ENCODE results near the gene CCDC14.
"Not testable (repeated sequence)": the region's sequence is repeated elsewhere in the genome, so short reads cannot be mapped to it uniquely, and the experiment has no call there.

The CCDC14 gene

GRCh38 chr3:123980539-123980938, 19.5 kb upstream of the CCDC14 start:
- no peaks in the 10 kb centered on the region for H3K27me3 ChIP-seq (ENCODE audit: control insufficient read depth, insufficient read depth, low read length)
- H3K4me3 ChIP-seq (ENCODE audit: low read length), result peak overlapping the region; percentile 72
- H3K9ac ChIP-seq (ENCODE audit: low read length), result no peak overlapping the region
- no peak overlapping the region for H3K27ac ChIP-seq (ENCODE audit: low read depth, low read length)
- H3K4me1 ChIP-seq (ENCODE audit: control insufficient read depth, insufficient read depth, low read length), result no peaks in the 10 kb centered on the region
- H3K36me3 ChIP-seq (ENCODE audit: control insufficient read depth, insufficient read depth, low read length), result no peaks in the 10 kb centered on the region

DNA sequence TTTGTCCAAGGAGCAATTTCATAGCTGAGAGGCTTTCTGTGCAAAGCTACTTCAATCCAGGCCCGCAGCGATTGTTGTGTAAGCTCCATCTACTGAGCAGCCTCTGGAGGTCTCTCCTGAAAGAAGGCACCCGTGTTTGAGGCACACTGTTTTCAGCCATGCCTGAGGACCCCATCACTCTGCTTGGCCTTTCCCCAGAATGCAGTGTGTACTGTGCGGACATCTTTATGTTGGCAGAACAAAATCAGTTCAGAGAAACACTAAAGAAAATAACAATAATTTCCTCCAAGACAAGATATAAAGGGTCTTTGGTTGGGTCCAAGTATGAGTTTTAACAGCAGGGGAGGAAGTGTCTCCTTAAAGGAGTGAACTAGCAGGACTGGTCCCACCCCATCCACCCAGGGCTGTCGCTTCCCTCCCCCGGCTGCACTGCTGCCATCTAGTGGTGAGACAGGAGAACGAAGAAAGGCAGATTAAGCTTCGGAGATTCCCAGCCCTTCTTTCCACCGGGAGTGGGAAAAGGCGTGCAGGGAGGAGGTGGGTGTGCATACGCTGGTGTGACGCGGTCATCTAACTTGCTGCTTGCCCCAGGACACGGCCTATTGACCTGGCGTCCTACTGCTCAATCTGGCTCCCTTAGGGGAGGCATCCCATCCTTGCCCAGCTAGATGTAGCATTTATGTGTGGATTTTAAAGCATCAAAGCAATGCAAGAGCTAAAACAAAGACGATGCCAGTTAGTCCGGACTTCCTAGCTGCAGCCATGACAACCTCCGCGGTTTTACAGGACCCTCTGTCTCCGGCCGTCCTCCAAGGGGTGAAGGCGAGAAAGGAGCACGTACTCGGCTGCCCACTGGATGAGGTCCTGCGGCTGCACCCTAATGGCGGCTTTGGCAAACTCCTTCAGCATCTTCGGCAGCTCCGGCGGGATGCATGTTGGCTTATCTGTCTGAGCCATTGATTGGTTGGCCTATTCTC, 18.8 kb upstream of the CCDC14 start:
- not testable (repeated sequence) for H3K4me1 ChIP-seq (ENCODE audit: control insufficient read depth, insufficient read depth, low read length); H3K9ac ChIP-seq (ENCODE audit: low read length); H3K36me3 ChIP-seq (ENCODE audit: control insufficient read depth, insufficient read depth, low read length); H3K27ac ChIP-seq (ENCODE audit: low read depth, low read length); H3K27me3 ChIP-seq (ENCODE audit: control insufficient read depth, insufficient read depth, low read length)
- peak overlapping the region; percentile 72 for H3K4me3 ChIP-seq (ENCODE audit: low read length)

DNA sequence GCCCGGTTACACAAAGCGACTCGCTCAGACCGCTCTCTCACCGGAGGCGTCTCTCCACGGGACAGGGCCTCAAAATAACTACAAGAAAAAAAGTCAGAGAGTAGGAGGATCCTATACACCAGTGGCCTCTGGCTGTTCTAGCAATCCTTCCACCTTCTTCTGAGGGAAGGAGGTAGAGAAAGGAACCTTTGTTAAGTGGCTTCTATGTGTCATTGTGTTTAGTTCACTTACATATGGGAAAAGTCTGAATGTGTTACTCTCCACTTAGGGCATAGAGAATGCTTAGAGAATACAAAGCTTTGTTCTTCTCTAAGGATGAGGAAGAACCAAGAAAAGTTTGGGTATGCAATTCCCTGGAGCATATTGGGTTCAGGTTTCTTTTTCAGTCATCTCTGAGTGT, 15.9 kb upstream of the CCDC14 start:
- H3K4me3 ChIP-seq (ENCODE audit: low read length); H3K27ac ChIP-seq (ENCODE audit: low read depth, low read length); H3K4me1 ChIP-seq (ENCODE audit: control insufficient read depth, insufficient read depth, low read length); H3K36me3 ChIP-seq (ENCODE audit: control insufficient read depth, insufficient read depth, low read length); H3K27me3 ChIP-seq (ENCODE audit: control insufficient read depth, insufficient read depth, low read length); H3K9ac ChIP-seq (ENCODE audit: low read length): not testable (repeated sequence)

- not testable (repeated sequence) for H3K4me1 ChIP-seq (ENCODE audit: control insufficient read depth, insufficient read depth, low read length); H3K4me3 ChIP-seq (ENCODE audit: low read length); H3K27me3 ChIP-seq (ENCODE audit: control insufficient read depth, insufficient read depth, low read length); H3K27ac ChIP-seq (ENCODE audit: low read depth, low read length); H3K36me3 ChIP-seq (ENCODE audit: control insufficient read depth, insufficient read depth, low read length); H3K9ac ChIP-seq (ENCODE audit: low read length)
Observed at GRCh38 chr3:123976181-123976898, 15.3 kb upstream of the CCDC14 start.

GRCh38 chr3:123975030-123975429, 14.0 kb upstream of the CCDC14 start:
- not testable (repeated sequence) for H3K4me1 ChIP-seq (ENCODE audit: control insufficient read depth, insufficient read depth, low read length); H3K27me3 ChIP-seq (ENCODE audit: control insufficient read depth, insufficient read depth, low read length); H3K27ac ChIP-seq (ENCODE audit: low read depth, low read length); H3K9ac ChIP-seq (ENCODE audit: low read length); H3K4me3 ChIP-seq (ENCODE audit: low read length); H3K36me3 ChIP-seq (ENCODE audit: control insufficient read depth, insufficient read depth, low read length)

DNA sequence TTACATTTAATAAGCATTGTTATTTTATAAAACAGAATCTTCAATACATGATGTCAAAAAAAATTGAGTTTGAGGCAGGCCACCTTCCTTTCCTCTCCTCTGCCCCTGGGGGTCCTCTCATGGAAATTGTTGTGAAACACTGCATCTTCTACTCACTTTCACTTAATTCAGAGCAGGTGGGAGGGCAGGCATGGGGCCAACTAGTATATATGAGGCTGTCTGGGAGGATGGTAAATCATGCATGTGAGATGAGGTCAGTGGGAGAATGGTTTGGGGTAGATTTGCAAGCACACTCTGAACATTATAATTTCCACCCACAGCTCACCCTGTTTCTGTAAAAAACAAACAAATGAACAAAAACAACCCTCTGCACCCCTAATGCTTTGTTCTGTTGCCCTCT, 10.4 kb upstream of the CCDC14 start:
- Histone ChIP-seq H3K27ac (ENCODE audit: low read depth, low read length) (no peak overlapping the region), H3K36me3 (ENCODE audit: control insufficient read depth, insufficient read depth, low read length) (no peaks in the 10 kb centered on the region), H3K4me1 (ENCODE audit: control insufficient read depth, insufficient read depth, low read length) (no peaks in the 10 kb centered on the region), H3K4me3 (ENCODE audit: low read length) (no peak overlapping the region), H3K9ac (ENCODE audit: low read length) (no peak overlapping the region), H3K27me3 (ENCODE audit: control insufficient read depth, insufficient read depth, low read length) (no peaks in the 10 kb centered on the region)

DNA sequence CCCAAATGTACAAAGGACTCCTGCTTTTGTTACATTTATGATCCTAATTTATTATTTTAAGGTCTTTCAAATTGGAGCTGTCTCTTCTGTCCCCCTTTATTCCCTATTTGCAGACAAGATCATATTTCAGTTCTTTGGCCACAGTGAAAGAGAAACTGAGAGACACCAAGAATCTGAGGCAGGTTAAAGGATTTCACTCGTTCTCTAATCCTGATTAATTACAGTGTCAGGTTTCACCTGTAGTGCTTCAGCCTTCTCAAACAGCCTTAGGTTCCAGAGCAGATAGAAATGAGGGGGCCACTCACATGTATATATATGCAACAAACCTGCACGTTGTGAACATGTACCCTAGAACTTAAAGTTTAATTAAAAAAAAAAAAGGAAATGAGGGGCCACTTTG, 6.2 kb upstream of the CCDC14 start:
- H3K36me3 ChIP-seq (ENCODE audit: control insufficient read depth, insufficient read depth, low read length); H3K27me3 ChIP-seq (ENCODE audit: control insufficient read depth, insufficient read depth, low read length); H3K4me1 ChIP-seq (ENCODE audit: control insufficient read depth, insufficient read depth, low read length); H3K27ac ChIP-seq (ENCODE audit: low read depth, low read length); H3K9ac ChIP-seq (ENCODE audit: low read length); H3K4me3 ChIP-seq (ENCODE audit: low read length): not testable (repeated sequence)

- not testable (repeated sequence) for H3K4me3 ChIP-seq (ENCODE audit: low read length)
Observed at GRCh38 chr3:123966799-123967198, 5.8 kb upstream of the CCDC14 start.

DNA sequence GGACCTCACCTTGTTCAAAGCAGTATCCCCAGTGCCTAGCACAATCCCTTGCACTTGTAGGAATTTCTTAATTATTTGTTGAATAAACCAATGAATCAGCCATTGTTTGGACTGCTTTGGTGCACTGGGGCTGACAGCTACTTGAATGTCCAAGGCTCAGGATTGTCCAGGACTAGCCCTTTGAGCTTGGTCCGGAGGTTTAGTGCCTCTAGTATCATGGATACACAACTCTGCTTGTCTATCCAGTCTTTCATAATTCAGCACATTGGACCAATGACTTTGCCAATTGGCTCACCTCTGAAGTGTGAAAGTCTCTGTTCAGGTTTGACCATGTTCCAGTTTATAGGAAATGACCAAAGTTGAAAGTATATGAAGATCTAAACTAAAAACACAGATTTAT, 3.8 kb upstream of the CCDC14 start:
- H3K9ac ChIP-seq (ENCODE audit: low read length); H3K36me3 ChIP-seq (ENCODE audit: control insufficient read depth, insufficient read depth, low read length); H3K4me1 ChIP-seq (ENCODE audit: control insufficient read depth, insufficient read depth, low read length); H3K27ac ChIP-seq (ENCODE audit: low read depth, low read length); H3K4me3 ChIP-seq (ENCODE audit: low read length); H3K27me3 ChIP-seq (ENCODE audit: control insufficient read depth, insufficient read depth, low read length): not testable (repeated sequence)

More at GRCh38 chr3:123966799-123967198, 5.8 kb upstream of the CCDC14 start:
- not testable (repeated sequence) for H3K27me3 ChIP-seq (ENCODE audit: control insufficient read depth, insufficient read depth, low read length); H3K27ac ChIP-seq (ENCODE audit: low read depth, low read length); H3K36me3 ChIP-seq (ENCODE audit: control insufficient read depth, insufficient read depth, low read length); H3K4me1 ChIP-seq (ENCODE audit: control insufficient read depth, insufficient read depth, low read length); H3K9ac ChIP-seq (ENCODE audit: low read length)

DNA sequence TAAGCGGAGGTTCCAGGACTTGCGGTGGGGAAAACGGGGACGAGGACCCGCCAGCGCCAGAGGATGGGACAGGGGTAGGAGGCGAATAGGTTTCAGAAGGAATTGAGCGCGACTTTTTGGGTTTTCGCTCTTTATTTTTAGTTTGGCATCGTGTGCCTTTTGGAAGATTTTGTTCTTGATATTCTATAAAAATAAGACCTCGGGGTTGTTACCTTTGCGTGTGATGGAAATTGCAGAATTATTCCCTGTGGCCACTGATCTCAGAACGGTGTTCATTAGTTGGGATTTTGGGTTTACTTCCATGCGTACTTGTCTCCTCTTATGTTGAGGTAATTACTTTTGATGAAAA, 453 bp upstream of the CCDC14 start:
- Histone ChIP-seq H3K27me3 (ENCODE audit: control insufficient read depth, insufficient read depth, low read length) (no peaks in the 10 kb centered on the region), H3K36me3 (ENCODE audit: control insufficient read depth, insufficient read depth, low read length) (no peaks in the 10 kb centered on the region), H3K9ac (ENCODE audit: low read length) (no peak overlapping the region), H3K4me3 (ENCODE audit: low read length) (peak overlapping the region; percentile 95), H3K4me1 (ENCODE audit: control insufficient read depth, insufficient read depth, low read length) (peaks cover 4% of the 10 kb centered on the region), H3K27ac (ENCODE audit: low read depth, low read length) (peak overlapping the region; percentile 72)

GRCh38 chr3:123953735-123954134, 7.3 kb downstream of the CCDC14 start:
- Histone ChIP-seq H3K9ac (ENCODE audit: low read length) (no peak overlapping the region), H3K4me3 (ENCODE audit: low read length) (no peak overlapping the region), H3K27me3 (ENCODE audit: control insufficient read depth, insufficient read depth, low read length) (no peaks in the 10 kb centered on the region), H3K36me3 (ENCODE audit: control insufficient read depth, insufficient read depth, low read length) (peaks cover 7% of the 10 kb centered on the region), H3K4me1 (ENCODE audit: control insufficient read depth, insufficient read depth, low read length) (no peaks in the 10 kb centered on the region), H3K27ac (ENCODE audit: low read depth, low read length) (no peak overlapping the region)

DNA sequence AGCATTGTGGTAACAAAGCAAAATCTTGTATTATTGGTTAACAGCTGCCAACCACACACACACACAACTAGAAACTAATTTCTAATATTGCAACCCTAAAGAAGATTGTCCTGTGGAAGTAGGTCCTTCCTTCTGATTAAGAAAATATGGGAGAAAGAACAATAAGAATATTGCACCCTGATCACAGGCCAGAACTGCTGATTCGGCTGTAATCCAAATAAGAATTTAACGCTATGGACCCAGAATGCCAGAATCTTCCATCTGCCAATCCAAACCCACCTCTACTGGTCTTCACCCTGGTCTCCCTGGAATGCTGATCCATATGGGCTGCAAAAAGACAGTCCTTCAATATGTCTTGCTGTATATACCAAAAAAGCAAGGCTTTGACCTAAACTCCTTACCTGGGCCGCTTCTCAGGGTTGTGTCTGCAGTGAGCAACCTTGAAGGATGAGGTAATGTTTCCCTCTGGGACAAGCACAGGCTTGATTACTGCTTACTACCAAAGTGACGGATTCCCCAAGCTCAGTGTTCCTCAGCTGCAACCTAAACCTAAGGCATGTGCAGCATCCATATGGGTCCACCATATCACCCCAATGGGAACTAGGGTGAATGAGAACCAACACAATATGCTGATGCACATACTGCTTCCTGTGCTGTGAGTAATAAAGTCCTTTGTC, 8.0 kb downstream of the CCDC14 start:
- Histone ChIP-seq H3K36me3 (ENCODE audit: control insufficient read depth, insufficient read depth, low read length) (peaks cover 9% of the 10 kb centered on the region), H3K4me1 (ENCODE audit: control insufficient read depth, insufficient read depth, low read length) (no peaks in the 10 kb centered on the region), H3K27me3 (ENCODE audit: control insufficient read depth, insufficient read depth, low read length) (no peaks in the 10 kb centered on the region), H3K9ac (ENCODE audit: low read length) (no peak overlapping the region), H3K4me3 (ENCODE audit: low read length) (no peak overlapping the region), H3K27ac (ENCODE audit: low read depth, low read length) (no peak overlapping the region)
